Effector memory CD4-positive, alpha-beta T cell (primary cell): Measurements from ENCODE around the gene PTPN1.
A peak's percentile ranks its signal among the peaks of the same experiment; 100 is the strongest.

Experiments used
- DNase-seq, 3 donors: peaks; one replicate each; pipeline ENCODE4 v3.0.0-alpha.2; 2020
- H3K27ac ChIP-seq: 2 replicates; pipeline ENCODE4 v1.7.0; 2013; ENCODE audit warnings: mild to moderate bottlenecking, low read length, moderate library complexity; ENCODE audit not compliant: insufficient read depth, poor library complexity, severe bottlenecking
- H3K27me3 ChIP-seq: replicated peaks from 2 replicates; pipeline ENCODE4 v1.7.0; 2013; ENCODE audit warnings: mild to moderate bottlenecking, low read length; ENCODE audit not compliant: insufficient read depth, control insufficient read depth, poor library complexity, severe bottlenecking
- H3K36me3 ChIP-seq: 2 replicates; pipeline ENCODE4 v1.7.0; 2013; ENCODE audit warnings: mild to moderate bottlenecking, low read length, moderate library complexity; ENCODE audit not compliant: control insufficient read depth, insufficient read depth
- H3K4me1 ChIP-seq: 2 replicates; pipeline ENCODE4 v1.7.0; 2013; ENCODE audit warnings: low read length, mild to moderate bottlenecking; ENCODE audit not compliant: control insufficient read depth, insufficient read depth, poor library complexity, severe bottlenecking
- H3K4me3 ChIP-seq: 2 replicates; pipeline ENCODE4 v1.7.0; 2013; ENCODE audit warnings: low read length, low read depth, mild to moderate bottlenecking; ENCODE audit not compliant: insufficient read depth, poor library complexity, severe bottlenecking
- H3K9me3 ChIP-seq: 2 replicates; pipeline ENCODE4 v1.7.0; 2013; ENCODE audit warnings: mild to moderate bottlenecking, low read length, moderate library complexity; ENCODE audit not compliant: control insufficient read depth

The PTPN1 gene

GRCh38 chr20:50574108-50574507 lies 63.9 kb downstream of the PTPN1 start:
- Histone ChIP-seq H3K27ac (no peak overlapping the region), H3K4me3 (no peak overlapping the region), H3K4me1 (peaks cover 10% of the 10 kb centered on the region), H3K36me3 (peaks cover 60% of the 10 kb centered on the region), H3K27me3 (no peaks in the 10 kb centered on the region), H3K9me3 (no peaks in the 10 kb centered on the region)
- DNase-seq: no peak

- Histone ChIP-seq H3K27ac (no peak overlapping the region), H3K4me3 (no peak overlapping the region), H3K9me3 (no peaks in the 10 kb centered on the region), H3K36me3 (peaks cover 62% of the 10 kb centered on the region), H3K27me3 (no peaks in the 10 kb centered on the region), H3K4me1 (peaks cover 6% of the 10 kb centered on the region)
- no peak for DNase-seq
Observed at GRCh38 chr20:50574586-50574985, 64.4 kb downstream of the PTPN1 start.

- Histone ChIP-seq H3K4me1 (no peaks in the 10 kb centered on the region), H3K36me3 (peaks cover 77% of the 10 kb centered on the region), H3K27me3 (no peaks in the 10 kb centered on the region), H3K27ac (no peak overlapping the region), H3K4me3 (no peak overlapping the region), H3K9me3 (no peaks in the 10 kb centered on the region)
- peak; percentile 21 to 38 (median 35) for DNase-seq
Observed at GRCh38 chr20:50575865-50576720, 65.9 kb downstream of the PTPN1 start.

- Histone ChIP-seq H3K27ac (no peak overlapping the region), H3K27me3 (no peaks in the 10 kb centered on the region), H3K4me3 (no peak overlapping the region), H3K9me3 (no peaks in the 10 kb centered on the region), H3K36me3 (peaks cover 90% of the 10 kb centered on the region), H3K4me1 (no peaks in the 10 kb centered on the region)
- DNase-seq: no peak
Observed at GRCh38 chr20:50577175-50578018, 67.2 kb downstream of the PTPN1 start.

- no peaks in the 10 kb centered on the region for H3K4me1 ChIP-seq
- no peak overlapping the region for H3K4me3 ChIP-seq
- peaks cover 92% of the 10 kb centered on the region for H3K36me3 ChIP-seq
- H3K27me3 ChIP-seq: no peaks in the 10 kb centered on the region
- H3K27ac ChIP-seq: no peak overlapping the region
- no peak for DNase-seq
- H3K9me3 ChIP-seq: no peaks in the 10 kb centered on the region
Observed at GRCh38 chr20:50578061-50578777, 68.0 kb downstream of the PTPN1 start.

- Histone ChIP-seq H3K36me3 (peaks cover 93% of the 10 kb centered on the region), H3K4me1 (no peaks in the 10 kb centered on the region)
- no peak for DNase-seq
Observed at GRCh38 chr20:50578778-50579165, 68.6 kb downstream of the PTPN1 start.

GRCh38 chr20:50579511-50579910 lies 69.3 kb downstream of the PTPN1 start:
- no peaks in the 10 kb centered on the region for H3K4me1 ChIP-seq
- no peak overlapping the region for H3K27ac ChIP-seq
- DNase-seq: no peak
- H3K9me3 ChIP-seq: no peaks in the 10 kb centered on the region
- no peak overlapping the region for H3K4me3 ChIP-seq
- peaks cover 92% of the 10 kb centered on the region for H3K36me3 ChIP-seq
- H3K27me3 ChIP-seq: no peaks in the 10 kb centered on the region

More at GRCh38 chr20:50578778-50579165, 68.6 kb downstream of the PTPN1 start:
- Histone ChIP-seq H3K4me3 (no peak overlapping the region), H3K27me3 (no peaks in the 10 kb centered on the region), H3K9me3 (no peaks in the 10 kb centered on the region), H3K27ac (no peak overlapping the region)

GRCh38 chr20:50580016-50580747 lies 70.0 kb downstream of the PTPN1 start:
- peaks cover 91% of the 10 kb centered on the region for H3K36me3 ChIP-seq

GRCh38 chr20:50580842-50581544 lies 70.8 kb downstream of the PTPN1 start:
- Histone ChIP-seq H3K27ac (no peak overlapping the region), H3K9me3 (no peaks in the 10 kb centered on the region), H3K36me3 (peaks cover 91% of the 10 kb centered on the region), H3K27me3 (no peaks in the 10 kb centered on the region), H3K4me3 (no peak overlapping the region), H3K4me1 (no peaks in the 10 kb centered on the region)
- DNase-seq: no peak

More at GRCh38 chr20:50580016-50580747, 70.0 kb downstream of the PTPN1 start:
- H3K27ac ChIP-seq: no peak overlapping the region
- H3K4me1 ChIP-seq: no peaks in the 10 kb centered on the region
- no peak overlapping the region for H3K4me3 ChIP-seq
- H3K9me3 ChIP-seq: no peaks in the 10 kb centered on the region
- DNase-seq: peak in 1 of 3 donors; percentile 20
- H3K27me3 ChIP-seq: no peaks in the 10 kb centered on the region
